Hepatocyte (in vitro differentiated cells): ENCODE results near the gene EDN1. TPM values are rescaled to one million over a fixed set of nuclear protein-coding genes. Genes with fewer than 3 reads are reported as not detected.

Experiments used
- DNase-seq: peaks from one replicate; pipeline ENCODE4 v3.0.0-alpha.2; 2016; ENCODE audit warnings: low spot score
- H2AFZ ChIP-seq: fragments of 200-600 bp; sonication (generic); 2 replicates; pipeline ENCODE4 v1.6.0; 2016; ENCODE audit warnings: antibody characterized with exemption, mild to moderate bottlenecking
- H3K27ac ChIP-seq: fragments of 200-600 bp; sonication (generic); 2 replicates; pipeline ENCODE4 v1.5.1; 2016; ENCODE audit warnings: mild to moderate bottlenecking
- H3K27me3 ChIP-seq: fragments of 200-600 bp; sonication (generic); 2 replicates; pipeline ENCODE4 v1.6.1; 2016
- H3K36me3 ChIP-seq: fragments of 200-600 bp; sonication (generic); replicated peaks from 2 replicates; pipeline ENCODE4 v1.5.1; 2016; ENCODE audit warnings: low read depth; ENCODE audit not compliant: insufficient read depth
- H3K4me1 ChIP-seq: fragments of 200-600 bp; sonication (generic); 2 replicates; pipeline ENCODE4 v1.5.1; 2016; ENCODE audit warnings: mild to moderate bottlenecking, moderate library complexity; ENCODE audit not compliant: insufficient read depth
- H3K4me2 ChIP-seq: fragments of 200-600 bp; sonication (generic); 2 replicates; pipeline ENCODE4 v1.6.0; 2016
- H3K4me3 ChIP-seq: fragments of 200-600 bp; sonication (generic); 2 replicates; pipeline ENCODE4 v1.5.1; 2016; ENCODE audit warnings: mild to moderate bottlenecking
- H3K79me2 ChIP-seq: fragments of 200-600 bp; sonication (generic); 2 replicates; pipeline ENCODE4 v1.6.0; 2017; ENCODE audit warnings: mild to moderate bottlenecking
- H3K9me2 ChIP-seq: fragments of 200-600 bp; sonication (generic); replicated peaks from 2 replicates; pipeline ENCODE4 v1.6.0; 2017; ENCODE audit warnings: mild to moderate bottlenecking; ENCODE audit not compliant: insufficient read depth
- H3K9me3 ChIP-seq: fragments of 200-600 bp; sonication (generic); 2 replicates; pipeline ENCODE4 v1.5.1; 2016; ENCODE audit warnings: low read depth, mild to moderate bottlenecking
- H4K20me1 ChIP-seq: fragments of 200-600 bp; sonication (generic); 2 replicates; pipeline ENCODE4 v1.6.0; 2016; ENCODE audit warnings: mild to moderate bottlenecking; ENCODE audit not compliant: insufficient read depth, poor library complexity, severe bottlenecking
- EZH2 ChIP-seq: fragments of 200-600 bp; sonication (generic); IDR thresholded peaks from 2 replicates; pipeline ENCODE4 v1.6.1; 2016; ENCODE audit warnings: antibody characterized with exemption, mild to moderate bottlenecking, borderline replicate concordance
- EZH2phosphoT487 ChIP-seq: fragments of 200-600 bp; sonication (generic); IDR thresholded peaks from one replicate; pipeline ENCODE4 v1.6.1; 2018; ENCODE audit warnings: antibody characterized with exemption, mild to moderate bottlenecking, low read depth, moderate library complexity; ENCODE audit not compliant: unreplicated experiment, severe bottlenecking
- WGBS: methylation state at CpG from one replicate; pipeline ENCODE4 v1.1.6; 2016; ENCODE audit warnings: low lambda C conversion rate; ENCODE audit errors: missing lambda C conversion rate; 5-methylcytosine and 5-hydroxymethylcytosine counted together
- polyA plus RNA-seq: library from polyadenylated mRNA; unstranded; fragments of >200 nt; fragmentation: Nextera tagmentation; extraction: Ambion mirVana; gene quantifications from 2 replicates; pipeline ENCODE4 v1.2.1, GENCODE V29; 2016
- total RNA-seq: library from RNA; depleted of rRNA; stranded (reverse); fragments of >200 nt; gene quantifications from 2 replicates; pipeline ENCODE4 v1.2.3, GENCODE V29; 2014
- TF ChIP-seq, protein P1 (sequence below): fragments of 200-600 bp; sonication (generic); IDR thresholded peaks from 2 replicates; pipeline ENCODE4 v1.5.1; 2016; ENCODE audit warnings: antibody characterized with exemption, mild to moderate bottlenecking; ENCODE audit not compliant: poor library complexity

The EDN1 gene
- total and polyA plus RNA-seq, 2 experiments from 2014 or later = 25.0 to 41.8 TPM

DNA sequence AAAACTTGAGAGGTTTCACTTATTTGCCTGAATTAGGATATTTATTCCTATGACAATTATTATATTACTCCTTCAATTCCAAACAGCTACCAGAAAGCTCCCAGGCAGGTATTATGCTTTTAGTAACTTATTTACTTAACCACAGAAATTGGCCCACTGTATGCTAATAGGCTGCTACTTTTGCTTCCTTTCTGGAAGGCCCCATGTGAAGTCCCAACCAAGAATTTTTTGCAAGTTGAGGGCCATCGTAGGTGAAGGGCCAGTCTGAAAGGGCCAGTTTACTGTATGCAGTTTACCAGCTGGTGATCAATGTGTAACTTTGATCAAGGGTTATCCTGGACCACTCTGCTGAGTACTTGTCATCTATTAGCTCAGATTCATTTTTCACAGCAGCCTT is 45.0 kb downstream of the EDN1 start:
- TF ChIP-seq, protein P1, sequence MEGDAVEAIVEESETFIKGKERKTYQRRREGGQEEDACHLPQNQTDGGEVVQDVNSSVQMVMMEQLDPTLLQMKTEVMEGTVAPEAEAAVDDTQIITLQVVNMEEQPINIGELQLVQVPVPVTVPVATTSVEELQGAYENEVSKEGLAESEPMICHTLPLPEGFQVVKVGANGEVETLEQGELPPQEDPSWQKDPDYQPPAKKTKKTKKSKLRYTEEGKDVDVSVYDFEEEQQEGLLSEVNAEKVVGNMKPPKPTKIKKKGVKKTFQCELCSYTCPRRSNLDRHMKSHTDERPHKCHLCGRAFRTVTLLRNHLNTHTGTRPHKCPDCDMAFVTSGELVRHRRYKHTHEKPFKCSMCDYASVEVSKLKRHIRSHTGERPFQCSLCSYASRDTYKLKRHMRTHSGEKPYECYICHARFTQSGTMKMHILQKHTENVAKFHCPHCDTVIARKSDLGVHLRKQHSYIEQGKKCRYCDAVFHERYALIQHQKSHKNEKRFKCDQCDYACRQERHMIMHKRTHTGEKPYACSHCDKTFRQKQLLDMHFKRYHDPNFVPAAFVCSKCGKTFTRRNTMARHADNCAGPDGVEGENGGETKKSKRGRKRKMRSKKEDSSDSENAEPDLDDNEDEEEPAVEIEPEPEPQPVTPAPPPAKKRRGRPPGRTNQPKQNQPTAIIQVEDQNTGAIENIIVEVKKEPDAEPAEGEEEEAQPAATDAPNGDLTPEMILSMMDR = no peak
- no peak for TF ChIP-seq EZH2phosphoT487
- 86% methylated on average over 1 of the region's 1 CpG for WGBS
- Histone ChIP-seq H3K27me3 (no peaks in the 10 kb centered on the region), H2AFZ (no peak overlapping the region), H4K20me1 (no peaks in the 10 kb centered on the region), H3K36me3 (no peaks in the 10 kb centered on the region), H3K9me2 (no peaks in the 10 kb centered on the region), H3K27ac (no peak overlapping the region), H3K4me1 (peaks cover 11% of the 10 kb centered on the region), H3K9me3 (no peaks in the 10 kb centered on the region), H3K4me2 (no peak overlapping the region), H3K79me2 (no peaks in the 10 kb centered on the region), H3K4me3 (no peak overlapping the region)
- DNase-seq = no peak

DNA sequence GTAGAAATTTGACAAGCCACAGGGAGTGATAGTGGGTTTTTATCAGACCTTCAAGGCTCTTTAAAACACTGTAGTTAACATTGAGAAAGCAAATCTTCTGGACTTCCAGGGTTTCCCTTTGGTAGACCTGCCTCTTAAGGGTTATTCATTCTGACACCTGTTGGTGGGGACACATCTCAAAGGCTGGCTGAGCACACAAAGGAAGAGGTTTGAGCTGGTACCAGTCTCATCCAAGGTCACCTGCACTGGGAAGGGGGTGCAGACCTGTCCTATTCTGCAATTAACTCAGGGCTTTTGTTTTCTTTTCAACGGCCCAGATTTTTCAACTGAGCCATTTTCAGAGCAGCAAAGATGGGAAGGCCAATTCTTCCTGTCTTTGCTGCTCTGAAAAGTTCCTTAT is 45.6 kb downstream of the EDN1 start:
- no peaks in the 10 kb centered on the region for H3K36me3 ChIP-seq
- H3K27ac ChIP-seq = no peak overlapping the region
- no peaks in the 10 kb centered on the region for H3K9me3 ChIP-seq
- 33% methylated on average over 1 of the region's 1 CpG for WGBS
- H3K79me2 ChIP-seq = no peaks in the 10 kb centered on the region
- H2AFZ ChIP-seq = no peak overlapping the region
- no peaks in the 10 kb centered on the region for H3K9me2 ChIP-seq
- no peak for DNase-seq
- peaks cover 11% of the 10 kb centered on the region for H3K4me1 ChIP-seq
- H3K4me3 ChIP-seq = no peak overlapping the region
- H3K27me3 ChIP-seq = no peaks in the 10 kb centered on the region
- no peaks in the 10 kb centered on the region for H4K20me1 ChIP-seq
- no peak for TF ChIP-seq EZH2phosphoT487
- TF ChIP-seq, protein P1 = no peak
- no peak for TF ChIP-seq EZH2
- no peak overlapping the region for H3K4me2 ChIP-seq

DNA sequence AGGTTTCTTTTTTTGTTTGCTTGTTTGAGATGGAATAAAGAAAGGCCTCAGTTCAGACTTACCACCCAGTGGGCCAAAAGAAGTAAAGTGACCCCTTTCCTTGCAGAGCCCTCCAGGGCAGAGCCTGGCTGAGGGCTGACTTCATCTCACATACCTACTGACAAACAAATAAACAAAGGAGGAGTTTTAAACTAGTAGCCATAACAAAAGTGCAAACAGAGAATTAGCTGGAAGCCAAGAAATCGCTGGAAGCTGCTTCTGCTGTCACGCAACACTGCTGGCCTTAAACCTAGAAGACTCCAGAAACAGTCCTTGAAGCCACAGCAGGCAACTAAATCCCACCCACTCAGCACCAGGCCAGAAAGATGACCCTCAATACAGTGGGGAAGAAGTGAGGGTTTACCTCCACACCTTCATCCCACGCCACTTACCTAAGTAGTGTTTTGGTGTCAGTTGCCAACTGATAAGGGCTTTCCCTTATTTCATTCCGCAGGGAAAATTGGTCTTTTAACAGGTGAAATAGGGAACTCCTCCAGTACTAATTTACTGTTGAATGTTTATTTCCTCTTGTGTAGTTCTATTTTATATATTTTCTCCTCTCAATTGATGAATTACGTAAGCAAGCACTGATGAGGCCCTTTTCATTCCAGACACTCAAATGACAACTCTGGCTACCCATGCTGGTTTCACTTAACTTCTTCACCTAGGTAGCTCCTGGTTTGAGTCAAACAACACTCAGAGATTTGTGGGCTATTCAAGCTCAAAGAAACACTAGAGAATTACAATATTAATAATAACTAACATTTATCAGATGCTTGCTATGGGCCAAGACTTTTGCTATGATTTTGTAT is 46.2 kb downstream of the EDN1 start:
- Histone ChIP-seq H2AFZ (no peak overlapping the region), H3K4me1 (peaks cover 8% of the 10 kb centered on the region), H3K9me3 (no peaks in the 10 kb centered on the region), H3K27ac (no peak overlapping the region), H4K20me1 (no peaks in the 10 kb centered on the region), H3K79me2 (no peaks in the 10 kb centered on the region), H3K9me2 (no peaks in the 10 kb centered on the region), H3K27me3 (no peaks in the 10 kb centered on the region), H3K4me2 (no peak overlapping the region), H3K36me3 (no peaks in the 10 kb centered on the region), H3K4me3 (no peak overlapping the region)
- WGBS = 75% methylated on average over 5 of the region's 5 CpGs
- TF ChIP-seq EZH2 (no peak), EZH2phosphoT487 (no peak)
- TF ChIP-seq, protein P1 = no peak
- DNase-seq = no peak
